RWPE2 (cell line): ENCODE data around the gene FGF1.

ENCODE experiments used
- ATAC-seq: fragments of 200-7000 bp; cut with Tn5 transposase; 3 replicates; pipeline ENCODE4 v1.9.1; 2021; ENCODE audit warnings: low read depth
- DNase-seq: peaks from one replicate; pipeline ENCODE4 v3.0.0-alpha.2; 2020; ENCODE audit warnings: low spot score
- H3K27ac ChIP-seq: fragments of 450-650 bp; 2 replicates; pipeline ENCODE4 v1.5.1; 2017; ENCODE audit warnings: mild to moderate bottlenecking; ENCODE audit not compliant: poor library complexity, severe bottlenecking
- H3K27me3 ChIP-seq: fragments of 250-450 bp; sonication (Bioruptor Pico); 2 replicates; pipeline ENCODE4 v1.5.1; 2021; ENCODE audit warnings: mild to moderate bottlenecking, moderate library complexity; ENCODE audit not compliant: insufficient read depth, poor library complexity, severe bottlenecking
- H3K36me3 ChIP-seq: fragments of 250-450 bp; sonication (Bioruptor Pico); 2 replicates; pipeline ENCODE4 v1.5.1; 2020; ENCODE audit warnings: low read depth, mild to moderate bottlenecking, moderate library complexity
- H3K4me1 ChIP-seq: fragments of 250-450 bp; sonication (Bioruptor Pico); 2 replicates; pipeline ENCODE4 v1.5.1; 2021; ENCODE audit warnings: mild to moderate bottlenecking, moderate library complexity; ENCODE audit not compliant: insufficient read depth, poor library complexity, severe bottlenecking
- H3K4me3 ChIP-seq: fragments of 250-450 bp; sonication (Bioruptor Pico); 2 replicates; pipeline ENCODE4 v1.5.1; 2021; ENCODE audit warnings: mild to moderate bottlenecking, moderate library complexity; ENCODE audit not compliant: severe bottlenecking
- H3K9me3 ChIP-seq: fragments of 250-450 bp; sonication (Bioruptor Pico); 2 replicates; pipeline ENCODE4 v1.5.1; 2021; ENCODE audit warnings: mild to moderate bottlenecking, moderate library complexity; ENCODE audit not compliant: severe bottlenecking
- CTCF ChIP-seq: fragments of 450-650 bp; IDR thresholded peaks from one replicate; pipeline ENCODE4 v1.5.1; 2017; ENCODE audit warnings: mild to moderate bottlenecking, moderate library complexity; ENCODE audit not compliant: poor library complexity, severe bottlenecking

FGF1 gene

GRCh38 chr5:142717582-142718215 is 31.8 kb upstream of the FGF1 start:
- H3K27me3 ChIP-seq: no peaks in the 10 kb centered on the region
- ATAC-seq: 0 out of 3 replicates have a peak, but pooled peaks have one; percentile 17
- peaks cover 24% of the 10 kb centered on the region for H3K4me1 ChIP-seq
- no peak for DNase-seq
- TF ChIP-seq CTCF: peak; percentile 99
- H3K36me3 ChIP-seq: no peaks in the 10 kb centered on the region
- H3K27ac ChIP-seq: no peak overlapping the region
- no peaks in the 10 kb centered on the region for H3K9me3 ChIP-seq
- H3K4me3 ChIP-seq: no peak overlapping the region

DNA sequence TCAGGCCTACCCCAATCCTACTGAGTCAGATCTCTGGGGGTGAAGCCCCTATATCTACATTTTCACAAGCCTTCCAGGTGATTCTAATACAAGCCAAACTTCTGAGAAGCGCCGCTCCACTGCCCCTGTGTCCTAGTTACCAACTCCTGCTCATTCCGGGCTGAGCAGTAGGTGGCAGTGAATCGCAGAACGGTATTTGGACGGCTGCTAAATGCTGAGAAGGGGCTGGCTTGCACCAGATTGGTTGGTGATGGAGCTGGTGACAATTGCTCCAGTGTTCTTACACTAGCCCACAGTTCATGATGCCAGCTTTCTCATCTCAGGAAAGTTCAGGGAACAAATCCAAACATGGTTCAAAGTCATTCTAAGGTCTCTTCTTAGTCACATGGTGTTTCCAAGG is 31.1 kb upstream of the FGF1 start:
- Histone ChIP-seq H3K4me1 (peaks cover 24% of the 10 kb centered on the region), H3K27me3 (no peaks in the 10 kb centered on the region), H3K9me3 (no peaks in the 10 kb centered on the region), H3K27ac (no peak overlapping the region), H3K36me3 (no peaks in the 10 kb centered on the region), H3K4me3 (no peak overlapping the region)
- no peak for TF ChIP-seq CTCF
- no peak for DNase-seq
- no peak for ATAC-seq

DNA sequence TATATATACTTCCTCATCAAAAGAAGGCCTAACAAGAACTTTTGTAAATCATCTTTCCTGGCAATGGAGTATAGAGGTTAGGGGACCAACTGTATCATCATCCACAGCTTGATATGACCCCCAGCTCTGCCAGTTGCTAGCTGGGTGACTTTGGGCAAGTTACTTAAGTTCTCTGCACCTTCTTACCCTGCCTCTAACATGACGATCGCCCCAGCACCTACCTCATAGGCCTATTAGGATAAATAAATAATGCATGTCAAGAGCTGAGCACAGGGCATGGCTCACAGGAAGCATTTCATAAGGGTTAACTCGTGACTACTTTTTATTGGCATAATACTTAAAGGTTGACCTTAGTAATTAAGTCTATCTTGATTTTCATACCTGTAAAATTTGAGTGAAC is 29.4 kb upstream of the FGF1 start:
- ATAC-seq (no peak), DNase-seq (no peak)
- no peaks in the 10 kb centered on the region for H3K9me3 ChIP-seq
- H3K4me3 ChIP-seq: no peak overlapping the region
- no peak overlapping the region for H3K27ac ChIP-seq
- H3K4me1 ChIP-seq: peaks cover 10% of the 10 kb centered on the region
- H3K36me3 ChIP-seq: no peaks in the 10 kb centered on the region
- no peak for TF ChIP-seq CTCF
- H3K27me3 ChIP-seq: no peaks in the 10 kb centered on the region

DNA sequence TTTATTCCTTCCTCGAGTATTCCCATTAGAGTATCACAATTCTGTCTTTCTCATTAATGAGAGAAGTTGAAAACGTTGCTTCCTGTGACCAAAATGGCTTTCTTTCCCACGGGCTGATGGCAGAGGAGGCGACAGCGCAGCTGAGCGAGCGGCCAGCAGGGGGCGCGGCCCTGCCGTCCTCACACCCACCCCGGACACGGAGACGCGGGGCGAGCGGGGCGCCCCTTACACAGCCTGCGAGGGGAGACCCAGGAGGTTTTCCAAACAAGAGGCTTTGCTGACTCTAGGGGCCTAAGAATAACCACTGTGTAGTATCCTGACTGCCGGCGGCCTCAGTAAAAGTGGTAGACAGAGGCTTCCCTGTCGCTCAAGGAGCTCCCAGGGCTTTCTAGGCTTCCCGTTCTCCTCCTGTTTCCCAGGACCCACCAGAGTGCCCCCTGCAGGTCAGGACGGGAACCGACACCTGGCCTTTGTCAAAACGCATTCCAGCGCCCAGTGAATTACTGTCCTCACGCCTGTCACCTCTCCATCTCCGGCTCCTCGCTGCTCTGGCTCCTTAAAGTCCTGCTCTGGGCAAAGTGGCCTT is 27.3 kb upstream of the FGF1 start:
- TF ChIP-seq CTCF: peak; percentile 100
- Histone ChIP-seq H3K27me3 (no peaks in the 10 kb centered on the region), H3K27ac (no peak overlapping the region), H3K4me3 (peak overlapping the region; percentile 41), H3K36me3 (no peaks in the 10 kb centered on the region), H3K9me3 (no peaks in the 10 kb centered on the region), H3K4me1 (no peaks in the 10 kb centered on the region)
- DNase-seq: peak; percentile 87
- peak; percentile 87 for ATAC-seq

GRCh38 chr5:142703153-142703552 is 17.3 kb upstream of the FGF1 start:
- no peak for ATAC-seq
- no peaks in the 10 kb centered on the region for H3K27me3 ChIP-seq
- DNase-seq: no peak
- H3K4me1 ChIP-seq: no peaks in the 10 kb centered on the region
- no peak overlapping the region for H3K4me3 ChIP-seq
- H3K27ac ChIP-seq: no peak overlapping the region
- no peaks in the 10 kb centered on the region; the same call in 1 of the 2 replicates for H3K36me3 ChIP-seq
- no peaks in the 10 kb centered on the region for H3K9me3 ChIP-seq
- TF ChIP-seq CTCF: no peak
